Left lung (tissue), 10 donors: Measurements from ENCODE around the gene C2orf49. TPM values are rescaled to one million over a fixed set of nuclear protein-coding genes. Genes with fewer than 3 reads are reported as not detected.
"Not testable (repeated sequence)": the region's sequence is repeated elsewhere in the genome, so short reads cannot be mapped to it uniquely, and the experiment has no call there.

Experiments
- ATAC-seq: fragments of 200-7000 bp; cut with Tn5 transposase; one replicate; pipeline ENCODE4 v1.9.1; 2020; ENCODE audit warnings: moderate library complexity
- DNase-seq, 4 donors: peaks; one replicate each; pipeline ENCODE4 v3.0.0-alpha.2; 2013 to 2020
- H3K27ac ChIP-seq, 2 donors: fragments of 200-600 bp; sonication (generic) in 1 of 2; one replicate each; pipeline versions ENCODE4 v1.5.0 to v1.8.0; 2020 to 2021
- H3K27me3 ChIP-seq, 2 donors: fragments of 200-600 bp; sonication (generic) in 1 of 2; one replicate each; pipeline versions ENCODE4 v1.5.0 to v1.8.0; 2020 to 2021
- H3K36me3 ChIP-seq, 2 donors: fragments of 200-600 bp; sonication (generic) in 1 of 2; one replicate each; pipeline versions ENCODE4 v1.5.0 to v1.8.0; 2020 to 2021
- H3K4me1 ChIP-seq, 2 donors: fragments of 200-600 bp; one replicate each; pipeline ENCODE4 v1.8.0; 2021
- H3K4me3 ChIP-seq, 2 donors: fragments of 200-600 bp; sonication (generic) in 1 of 2; one replicate each; pipeline versions ENCODE4 v1.5.0 to v1.8.0; 2020 to 2021; ENCODE audit warnings: mild to moderate bottlenecking in 1 of 2
- H3K9me3 ChIP-seq, 2 donors: fragments of 200-600 bp; sonication (generic) in 1 of 2; one replicate each; pipeline versions ENCODE4 v1.5.0 to v1.8.0; 2020 to 2021
- intact Hi-C, 2 donors: fragments of 100-400 bp; cut with DNase I; formaldehyde crosslinking; loops; one replicate each; pipeline versions ENCODE4 v1.11.2 to v1.14.2; 2022
- polyA plus RNA-seq, 6 donors: library from polyadenylated mRNA; unstranded; fragments of 120-200 nt; gene quantifications; one replicate each; pipeline ENCODE4 v1.2.1, GENCODE V29; 2013; ENCODE audit not compliant: insufficient read length in 6 of 6
- total RNA-seq, 2 donors: library from RNA; stranded (reverse); fragmentation: NEBNext Ultra II Directional; extraction: Animal tissue kit (Norgen Biotek cat#: 25700); gene quantifications; one replicate each; pipeline ENCODE4 v1.2.1, GENCODE V29; 2021
- TF ChIP-seq, protein P1 (sequence below), 2 donors: fragments of 200-600 bp; sonication (generic) in 1 of 2; IDR thresholded peaks; one replicate each; pipeline versions ENCODE4 v1.5.0 to v1.8.0; 2021; ENCODE audit warnings: antibody characterized with exemption in 2 of 2
- donor health status: DM: no; HTN: yes; CAD: no.
- donor health status: DM: no; HTN: no; CAD: no.

The C2orf49 gene
- total and polyA plus RNA-seq, 8 donors, result 15.7 to 29.8 (median 25.3) TPM

DNA sequence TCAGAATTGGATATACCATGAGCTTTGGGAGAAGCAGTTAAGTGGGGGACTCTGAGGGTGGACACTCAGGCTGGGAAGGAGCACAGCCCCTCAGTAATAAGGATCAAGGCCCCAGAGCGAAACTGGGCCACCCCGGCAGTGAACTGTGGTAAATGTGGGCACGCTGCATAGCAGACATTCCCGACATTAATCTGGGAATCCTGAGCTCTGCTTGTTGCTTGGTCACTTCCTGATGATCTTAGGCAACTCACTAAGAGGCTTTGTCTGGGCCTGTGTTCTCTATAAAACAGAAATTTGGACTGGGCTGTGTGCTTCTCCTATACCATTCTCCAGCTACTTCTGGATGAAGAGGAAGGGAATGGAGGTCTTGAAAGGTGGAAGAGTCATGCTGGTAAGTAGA lies 12.6 kb upstream of the C2orf49 start:
- Histone ChIP-seq H3K4me1 (peaks cover 9 to 53% of the 10 kb centered on the region in 2 donors), H3K27ac (peak overlapping the region in 1 of 2 donors; percentile 67), H3K36me3 (no peaks in the 10 kb centered on the region), H3K4me3 (no peak overlapping the region), H3K9me3 (no peaks in the 10 kb centered on the region), H3K27me3 (no peaks in the 10 kb centered on the region)
- ATAC-seq, result no peak
- TF ChIP-seq, protein P1, sequence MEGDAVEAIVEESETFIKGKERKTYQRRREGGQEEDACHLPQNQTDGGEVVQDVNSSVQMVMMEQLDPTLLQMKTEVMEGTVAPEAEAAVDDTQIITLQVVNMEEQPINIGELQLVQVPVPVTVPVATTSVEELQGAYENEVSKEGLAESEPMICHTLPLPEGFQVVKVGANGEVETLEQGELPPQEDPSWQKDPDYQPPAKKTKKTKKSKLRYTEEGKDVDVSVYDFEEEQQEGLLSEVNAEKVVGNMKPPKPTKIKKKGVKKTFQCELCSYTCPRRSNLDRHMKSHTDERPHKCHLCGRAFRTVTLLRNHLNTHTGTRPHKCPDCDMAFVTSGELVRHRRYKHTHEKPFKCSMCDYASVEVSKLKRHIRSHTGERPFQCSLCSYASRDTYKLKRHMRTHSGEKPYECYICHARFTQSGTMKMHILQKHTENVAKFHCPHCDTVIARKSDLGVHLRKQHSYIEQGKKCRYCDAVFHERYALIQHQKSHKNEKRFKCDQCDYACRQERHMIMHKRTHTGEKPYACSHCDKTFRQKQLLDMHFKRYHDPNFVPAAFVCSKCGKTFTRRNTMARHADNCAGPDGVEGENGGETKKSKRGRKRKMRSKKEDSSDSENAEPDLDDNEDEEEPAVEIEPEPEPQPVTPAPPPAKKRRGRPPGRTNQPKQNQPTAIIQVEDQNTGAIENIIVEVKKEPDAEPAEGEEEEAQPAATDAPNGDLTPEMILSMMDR (IDR thresholded peaks at IDR 0.05), result no peak
- intact Hi-C loops, result no loop called here
- DNase-seq, result no peak

DNA sequence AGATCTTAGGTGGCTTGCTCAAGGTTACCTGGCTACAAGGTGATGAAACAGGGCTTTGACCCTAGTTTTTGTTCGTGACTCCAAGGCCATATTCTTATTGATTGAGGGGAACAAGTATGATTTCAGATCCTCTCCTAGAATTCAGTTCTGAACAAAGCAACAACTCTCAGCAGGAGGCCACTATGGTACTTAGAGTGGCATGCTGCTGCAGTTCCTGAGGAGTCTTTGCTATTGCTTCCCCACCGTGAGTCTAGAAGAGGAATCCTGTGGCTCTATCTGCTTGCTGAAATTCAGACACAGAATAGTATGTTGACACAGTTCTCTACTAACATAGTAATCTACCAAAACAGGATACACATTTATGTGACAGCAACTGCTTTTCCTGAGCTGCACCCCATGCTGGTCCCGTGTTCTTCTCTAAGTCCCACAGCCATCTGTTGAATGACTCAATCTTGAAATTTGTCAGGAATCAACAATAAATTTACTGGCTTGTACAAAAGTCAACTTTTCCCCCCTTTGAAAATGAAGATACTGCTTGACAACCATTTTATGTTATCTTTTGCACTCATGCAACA lies 11.9 kb upstream of the C2orf49 start:
- TF ChIP-seq, protein P1 (IDR thresholded peaks at IDR 0.05), result no peak
- ATAC-seq, result no peak

DNA sequence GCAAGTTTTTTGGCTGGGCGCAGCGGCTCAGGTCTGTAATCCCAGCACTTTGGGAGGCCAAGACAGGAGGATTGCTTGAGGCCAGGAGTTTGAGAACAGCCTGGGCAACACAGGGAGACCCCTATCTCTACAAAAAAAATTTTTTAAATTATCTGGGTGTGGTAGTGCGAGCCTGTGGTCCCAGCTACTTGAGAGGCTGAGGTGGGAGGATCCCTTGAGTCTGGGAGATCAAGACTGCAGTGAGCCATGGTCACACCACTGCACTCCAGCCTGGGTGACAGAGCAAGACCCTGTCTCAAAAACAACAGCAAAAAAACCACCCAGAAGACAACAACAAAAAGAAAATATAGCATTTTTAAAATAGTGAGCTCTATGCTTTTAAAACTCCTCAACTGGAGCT lies 10.1 kb upstream of the C2orf49 start:
- H3K27ac ChIP-seq, intact Hi-C loops, H3K9me3 ChIP-seq, H3K36me3 ChIP-seq, ATAC-seq, H3K4me3 ChIP-seq, DNase-seq, H3K27me3 ChIP-seq: not testable (repeated sequence)
- peaks cover 9 to 62% of the 10 kb centered on the region in 2 donors for H3K4me1 ChIP-seq

More for the DNA sequence above, 11.9 kb upstream of the C2orf49 start:
- Histone ChIP-seq H3K27ac (peak overlapping the region in 1 of 2 donors; percentile 67), H3K9me3 (no peaks in the 10 kb centered on the region), H3K4me1 (peaks cover 9 to 58% of the 10 kb centered on the region in 2 donors), H3K4me3 (no peak overlapping the region), H3K36me3 (no peaks in the 10 kb centered on the region), H3K27me3 (no peaks in the 10 kb centered on the region)
- intact Hi-C loops, result no loop called here
- DNase-seq, result no peak

DNA sequence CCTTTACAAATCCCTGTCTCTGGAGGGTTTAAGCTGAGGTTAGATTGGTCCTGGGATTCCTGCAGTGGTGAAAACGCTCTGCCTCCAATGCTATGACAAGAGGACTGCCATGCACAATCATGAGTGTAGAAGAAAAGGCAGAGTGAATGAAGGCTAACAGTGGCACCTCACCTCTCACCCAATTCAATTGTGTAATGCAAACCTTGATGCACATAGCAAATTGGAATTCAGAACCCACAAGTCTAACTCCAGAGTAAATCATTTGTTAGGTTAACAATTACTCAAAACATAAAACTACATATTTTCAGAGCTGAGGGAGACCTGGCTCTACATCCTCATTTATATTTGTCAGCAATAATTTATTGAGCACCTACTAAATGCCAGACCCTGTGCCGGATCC lies 9.7 kb upstream of the C2orf49 start:
- Histone ChIP-seq H3K4me1 (peaks cover 9 to 62% of the 10 kb centered on the region in 2 donors), H3K36me3 (no peaks in the 10 kb centered on the region), H3K4me3 (peak overlapping the region in 1 of 2 donors; percentile 61), H3K27ac (peak overlapping the region; percentile 22 to 76), H3K9me3 (no peaks in the 10 kb centered on the region), H3K27me3 (no peaks in the 10 kb centered on the region)
- TF ChIP-seq, protein P1 (IDR thresholded peaks at IDR 0.05), result no peak
- ATAC-seq, result no peak
- no peak for DNase-seq
- intact Hi-C loops, result no loop called here

DNA sequence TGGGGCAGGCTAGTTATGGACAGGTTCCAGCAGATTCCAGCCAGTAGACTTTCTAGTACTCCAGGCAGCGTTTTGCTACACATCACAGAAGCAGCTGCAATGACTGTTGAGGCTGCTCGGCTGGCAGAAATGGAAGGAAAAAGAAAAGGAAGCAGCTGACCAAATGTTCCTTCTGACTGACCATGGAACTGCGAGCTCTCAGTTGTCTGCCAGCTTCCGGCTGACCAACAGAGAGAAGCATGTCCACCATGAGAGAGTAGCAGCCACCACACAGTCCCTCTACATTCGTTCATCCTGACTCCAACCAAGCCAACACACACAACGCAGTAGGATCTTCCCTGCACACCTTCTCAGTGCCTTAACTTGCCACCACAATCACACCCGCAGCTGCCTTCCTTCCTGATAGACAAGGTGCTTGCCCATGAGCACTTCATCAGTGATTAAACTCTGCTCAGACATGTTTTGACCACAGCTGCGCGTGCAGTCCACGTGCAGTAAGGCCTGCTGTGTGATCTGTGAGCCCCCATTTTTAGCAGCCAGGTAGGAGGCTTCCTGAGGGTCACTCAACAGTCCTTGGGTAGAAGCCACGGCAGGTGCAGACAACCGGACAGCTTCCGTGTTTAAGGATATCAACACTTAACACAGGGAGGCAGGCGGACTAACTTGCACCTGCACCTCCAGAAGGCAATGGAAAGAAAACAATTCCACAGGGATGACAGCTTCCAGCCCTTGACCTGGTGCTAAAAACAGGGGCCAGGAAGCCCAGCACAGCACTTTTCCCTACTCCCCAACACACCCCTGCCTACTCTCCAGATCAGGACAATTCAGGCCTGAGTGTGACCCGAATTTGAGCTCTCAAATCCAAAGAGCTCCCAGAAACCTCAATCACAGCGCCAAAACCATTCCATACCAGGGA lies 8.8 kb upstream of the C2orf49 start:
- H3K27ac ChIP-seq, result peak overlapping the region; percentile 22 to 76
- DNase-seq (peak in 3 of 4 donors; percentile 10 to 42 (median 20)), ATAC-seq (peak; percentile 58)
- no peaks in the 10 kb centered on the region for H3K9me3 ChIP-seq
- no peaks in the 10 kb centered on the region for H3K36me3 ChIP-seq
- peak overlapping the region; percentile 45 to 61 for H3K4me3 ChIP-seq
- H3K4me1 ChIP-seq, result peaks cover 9 to 55% of the 10 kb centered on the region in 2 donors
- H3K27me3 ChIP-seq, result no peaks in the 10 kb centered on the region
- TF ChIP-seq, protein P1 (IDR thresholded peaks at IDR 0.05), result no peak
- intact Hi-C loops, result no loop called here
